A549 (cell line): ENCODE data around the gene TLR2. TPM values are rescaled to one million over a fixed set of nuclear protein-coding genes. Genes with fewer than 3 reads are reported as not detected.

Experiments used
- ATAC-seq, 2 experiments: fragments of 200-7000 bp in 1 of 2; fragments of >200 bp in 1 of 2; cut with Nextera tagmentation in 1 of 2; cut with Tn5 transposase in 1 of 2; 3 replicates each; pipeline versions ENCODE4 v1.8.0 to v1.9.1; 2018 to 2020; ENCODE audit warnings: mild to moderate bottlenecking in 1 of 2, moderate library complexity in 1 of 2
- CTCF ChIA-PET: fragments of 300-600 bp; sonication (Branson Sonifier 250); formaldehyde crosslinking; extraction: SDS; loops from one replicate; lab custom pipeline; 2021; ENCODE audit warnings: antibody characterized with exemption, inconsistent platforms; lab: Yijun Ruan, JAX
- POLR2A ChIA-PET: fragments of 350-600 bp; formaldehyde crosslinking; extraction: SDS; loops from one replicate; lab custom pipeline; 2021; ENCODE audit warnings: antibody characterized with exemption, inconsistent platforms; lab: Yijun Ruan, JAX
- DNase-seq, 2 experiments: peaks; one replicate each; pipeline versions ENCODE4 v3.0.0 to v3.0.0-alpha.2; 2011 to 2016; ENCODE audit warnings: low read depth in 1 of 2, low spot score in 1 of 2
- FAIRE-seq: peaks from 2 replicates; lab custom pipeline; 2011; peaks lifted over from hg19 to GRCh38; lab: Jason Lieb, UNC
- H3K27ac ChIP-seq, 2 experiments: fragments of >200 bp; sonication (Bioruptor Twin); formaldehyde crosslinking; 3 replicates each; pipeline ENCODE4 v1.5.1; 2016 to 2017
- H3K4me1 ChIP-seq: fragments of >200 bp; sonication (Bioruptor Twin); formaldehyde crosslinking; 3 replicates; pipeline ENCODE4 v1.6.1; 2016
- H3K4me2 ChIP-seq: fragments of >200 bp; sonication (Bioruptor Twin); formaldehyde crosslinking; 3 replicates; pipeline ENCODE4 v1.6.1; 2016
- H3K4me3 ChIP-seq: fragments of >200 bp; sonication (Bioruptor Twin); formaldehyde crosslinking; 3 replicates; pipeline ENCODE4 v1.5.1; 2016
- H3K9me3 ChIP-seq: fragments of >200 bp; sonication (Bioruptor Twin); formaldehyde crosslinking; 3 replicates; pipeline ENCODE4 v1.6.1; 2016
- BHLHE40 ChIP-seq: IDR thresholded peaks from 2 replicates; pipeline ENCODE4 v1.6.1; 2012; ENCODE audit warnings: low read depth, low read length, inconsistent platforms
- CBX8 ChIP-seq: fragments of 200-600 bp; sonication (generic); IDR thresholded peaks from 2 replicates; pipeline ENCODE4 v1.6.1; 2016
- CEBPB ChIP-seq, 2 experiments: fragments of >200 bp in 1 of 2; sonication (Bioruptor Twin) in 1 of 2; formaldehyde crosslinking in 1 of 2; IDR thresholded peaks; 2 replicates each; pipeline ENCODE4 v1.6.1; 2012 to 2016
- CHD4 ChIP-seq: fragments of 200-600 bp; sonication (generic); IDR thresholded peaks from 2 replicates; pipeline ENCODE4 v1.6.1; 2016; ENCODE audit warnings: antibody characterized with exemption, mild to moderate bottlenecking, borderline replicate concordance
- EP300 ChIP-seq, 2 experiments: fragments of >200 bp; sonication (Bioruptor Twin); formaldehyde crosslinking; IDR thresholded peaks; 2 replicates in 1 of 2; 3 replicates in 1 of 2; pipeline ENCODE4 v1.6.1; 2016 to 2017
- HES2 ChIP-seq: fragments of >200 bp; sonication (Bioruptor Twin); formaldehyde crosslinking; IDR thresholded peaks from 2 replicates; pipeline ENCODE4 v1.6.1; 2016
- HOXB5 ChIP-seq: fragments of 250-450 bp; sonication (Bioruptor Pico); IDR thresholded peaks from 2 replicates; pipeline ENCODE4 v1.5.0; 2020; ENCODE audit warnings: mild to moderate bottlenecking, moderate library complexity
- JUNB ChIP-seq: fragments of >200 bp; sonication (Bioruptor Twin); formaldehyde crosslinking; IDR thresholded peaks from 2 replicates; pipeline ENCODE4 v1.6.1; 2016
- KDM1A ChIP-seq: fragments of 200-600 bp; sonication (generic); IDR thresholded peaks from 2 replicates; pipeline ENCODE4 v1.6.1; 2016; ENCODE audit warnings: low read depth, mild to moderate bottlenecking
- KDM5A ChIP-seq: fragments of 200-600 bp; sonication (generic); IDR thresholded peaks from 2 replicates; pipeline ENCODE4 v1.6.1; 2016; ENCODE audit warnings: antibody characterized with exemption, mild to moderate bottlenecking
- MAFK ChIP-seq: fragments of 450-650 bp; IDR thresholded peaks from 2 replicates; pipeline ENCODE4 v1.6.1; 2014; ENCODE audit not compliant: partially characterized antibody
- MAZ ChIP-seq: fragments of 150-350 bp; IDR thresholded peaks from 2 replicates; pipeline ENCODE4 v1.6.1; 2014; ENCODE audit warnings: antibody characterized with exemption, low read depth, low read length, borderline replicate concordance
- NFE2L2 ChIP-seq: fragments of 150-350 bp; conservative IDR thresholded peaks from 2 replicates; pipeline ENCODE4 v1.6.1; 2014; ENCODE audit warnings: low read length
- NPAS2 ChIP-seq: fragments of 250-450 bp; sonication (Bioruptor Pico); IDR thresholded peaks from 2 replicates; pipeline ENCODE4 v1.8.0; 2022; ENCODE audit warnings: mild to moderate bottlenecking, moderate library complexity, borderline replicate concordance
- POLR2AphosphoS2 ChIP-seq: conservative IDR thresholded peaks from 2 replicates; pipeline ENCODE4 v1.6.1; 2012; ENCODE audit warnings: low read length, improper control_type of control experiment, inconsistent platforms
- RAD21 ChIP-seq, 2 experiments: fragments of >200 bp in 1 of 2; sonication (Bioruptor Twin) in 1 of 2; formaldehyde crosslinking in 1 of 2; IDR thresholded peaks in 1 of 2; conservative IDR thresholded peaks in 1 of 2; 2 replicates in 1 of 2; 3 replicates in 1 of 2; pipeline ENCODE4 v1.6.1; 2012 to 2018; ENCODE audit warnings: inconsistent platforms in 1 of 2
- RCOR1 ChIP-seq: fragments of 150-350 bp; IDR thresholded peaks from 2 replicates; pipeline ENCODE4 v1.6.1; 2014; ENCODE audit warnings: antibody characterized with exemption, low read length, low read depth
- SMC3 ChIP-seq: fragments of >200 bp; sonication (Bioruptor Twin); formaldehyde crosslinking; IDR thresholded peaks from 3 replicates; pipeline ENCODE4 v1.6.1; 2018; ENCODE audit warnings: inconsistent platforms
- TFCP2L1 ChIP-seq: fragments of 250-450 bp; sonication (Bioruptor Pico); IDR thresholded peaks from 2 replicates; pipeline ENCODE4 v1.5.0; 2021; ENCODE audit warnings: mild to moderate bottlenecking
- ZNF302 ChIP-seq: fragments of 250-450 bp; sonication (Bioruptor Pico); IDR thresholded peaks from 2 replicates; pipeline ENCODE4 v1.9.0; 2021; ENCODE audit warnings: inconsistent platforms, mild to moderate bottlenecking, moderate library complexity
- ZSCAN20 ChIP-seq: fragments of 250-450 bp; sonication (Bioruptor Pico); IDR thresholded peaks from 2 replicates; pipeline ENCODE4 v1.8.0; 2022; ENCODE audit warnings: mild to moderate bottlenecking, moderate library complexity
- WGBS: methylation state at CpG from one replicate; pipeline ENCODE4 v1.1.6; 2017; ENCODE audit errors: missing lambda C conversion rate; 5-methylcytosine and 5-hydroxymethylcytosine counted together
- polyA plus RNA-seq, 4 experiments: library from polyadenylated mRNA; depleted of rRNA in 3 of 4; stranded (reverse); fragments of >200 nt; fragmentation: RNase III in 1 of 4; extraction: RNeasy Plus Mini Kit Qiagen cat#74134 plus additional on column Dnase treatment in 1 of 4; gene quantifications; 2 replicates in 3 of 4; 3 replicates in 1 of 4; pipeline ENCODE4 v1.2.3, GENCODE V29; 2011 to 2017
- TF ChIP-seq, protein P1 (sequence below): IDR thresholded peaks from 2 replicates; pipeline ENCODE4 v1.6.1; 2012
- TF ChIP-seq, protein P2 (sequence below): IDR thresholded peaks from 2 replicates; pipeline ENCODE4 v1.6.1; 2012; ENCODE audit warnings: low read depth, borderline replicate concordance
- TF ChIP-seq, protein P3 (sequence below): IDR thresholded peaks from 2 replicates; pipeline ENCODE4 v1.6.1; 2012
- TF ChIP-seq, protein P4 (sequence below): fragments of 200-600 bp; sonication (generic); IDR thresholded peaks from 2 replicates; pipeline ENCODE4 v1.6.1; 2016; ENCODE audit warnings: antibody characterized with exemption, mild to moderate bottlenecking, moderate library complexity

TLR2 gene
- polyA plus RNA-seq, 2 of the 4 experiments (the other 2 are of a cell fraction) = 0.14 TPM; not detected in 1

DNA sequence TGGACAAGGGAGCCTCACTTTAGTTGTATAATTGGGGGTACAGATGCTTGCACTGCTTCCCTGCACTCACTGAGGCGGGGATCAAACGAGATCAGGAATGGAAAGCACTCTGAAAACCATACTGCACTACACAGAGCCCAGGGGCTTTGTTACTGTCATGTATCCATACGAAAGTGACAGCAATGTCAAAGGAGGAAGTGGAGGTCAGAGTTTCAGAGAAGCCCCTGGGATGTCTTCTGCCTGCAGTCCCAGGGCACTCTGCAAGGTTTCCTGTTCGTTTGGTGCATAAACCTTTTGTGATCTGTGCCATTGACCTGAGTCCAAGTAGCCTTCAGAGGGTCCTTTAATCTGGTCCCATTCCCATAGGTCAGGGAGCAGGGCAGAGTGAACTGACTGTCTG lies 44.6 kb downstream of the TLR2 start:
- no peak for TF ChIP-seq RCOR1
- no peak for TF ChIP-seq MAZ
- no peak for TF ChIP-seq ZNF302 (CRISPR knock-in tag)
- ATAC-seq (no peak), DNase-seq (no peak), FAIRE-seq (no peak)
- no peak overlapping the region for H3K4me3 ChIP-seq
- 21% methylated on average over 3 of the region's 4 CpGs for WGBS
- H3K9me3 ChIP-seq = no peaks in the 10 kb centered on the region
- H3K4me1 ChIP-seq = no peaks in the 10 kb centered on the region
- ChIA-PET POLR2A (no interaction called here), CTCF (interaction anchor here (1.0 to 1.5 kb wide), 4 partner anchors 13 to 85 kb away, joined by 3 to 4 read pairs (median 4); no protein-coding TSS in a partner anchor)
- no peak overlapping the region for H3K4me2 ChIP-seq
- H3K27ac ChIP-seq = no peak overlapping the region

DNA sequence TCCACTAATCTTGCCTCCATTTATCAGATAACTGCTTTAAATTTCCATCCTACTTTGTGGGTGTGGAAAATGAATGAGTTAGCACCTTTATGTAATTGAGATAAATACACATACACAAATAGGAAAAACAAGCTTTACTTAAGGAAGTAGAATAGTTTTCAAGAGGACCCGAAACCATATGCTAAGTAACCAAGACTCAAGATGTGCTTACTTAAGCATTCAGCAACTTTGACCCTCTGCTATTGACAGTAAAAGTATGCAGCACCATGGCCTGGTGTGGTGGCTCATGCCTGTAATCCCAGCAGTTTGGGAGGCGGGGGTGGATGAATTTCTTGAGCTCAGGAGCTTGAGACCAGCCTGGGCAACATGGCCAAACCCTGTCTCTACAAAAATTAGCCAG lies 45.8 kb downstream of the TLR2 start:
- no peak overlapping the region for H3K4me3 ChIP-seq
- ChIA-PET POLR2A (no interaction called here), CTCF (interaction anchor here (1.3 kb wide), 1 partner anchor 15 kb away, joined by 3 read pairs; no protein-coding TSS in a partner anchor)
- no peaks in the 10 kb centered on the region for H3K4me1 ChIP-seq
- H3K9me3 ChIP-seq = no peaks in the 10 kb centered on the region
- 30% methylated on average over 2 of the region's 2 CpGs for WGBS
- TF ChIP-seq, protein P1, sequence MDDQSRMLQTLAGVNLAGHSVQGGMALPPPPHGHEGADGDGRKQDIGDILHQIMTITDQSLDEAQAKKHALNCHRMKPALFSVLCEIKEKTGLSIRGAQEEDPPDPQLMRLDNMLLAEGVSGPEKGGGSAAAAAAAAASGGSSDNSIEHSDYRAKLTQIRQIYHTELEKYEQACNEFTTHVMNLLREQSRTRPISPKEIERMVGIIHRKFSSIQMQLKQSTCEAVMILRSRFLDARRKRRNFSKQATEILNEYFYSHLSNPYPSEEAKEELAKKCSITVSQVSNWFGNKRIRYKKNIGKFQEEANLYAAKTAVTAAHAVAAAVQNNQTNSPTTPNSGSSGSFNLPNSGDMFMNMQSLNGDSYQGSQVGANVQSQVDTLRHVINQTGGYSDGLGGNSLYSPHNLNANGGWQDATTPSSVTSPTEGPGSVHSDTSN = no peak
- TF ChIP-seq EP300 (IDR thresholded peaks at IDR 0.05) (no peak), CHD4 (no peak), BHLHE40 (no peak), CEBPB (IDR thresholded peaks at IDR 0.05) (no peak), TFCP2L1 (no peak), NFE2L2 (no peak), MAFK (no peak), KDM1A (no peak), JUNB (no peak), POLR2AphosphoS2 (no peak), RAD21 (conservative IDR thresholded peaks at IDR 0.05 in 1 of 2, IDR thresholded peaks at IDR 0.05 in 1 of 2) (no peak), SMC3 (no peak), CBX8 (no peak)
- TF ChIP-seq, protein P2, sequence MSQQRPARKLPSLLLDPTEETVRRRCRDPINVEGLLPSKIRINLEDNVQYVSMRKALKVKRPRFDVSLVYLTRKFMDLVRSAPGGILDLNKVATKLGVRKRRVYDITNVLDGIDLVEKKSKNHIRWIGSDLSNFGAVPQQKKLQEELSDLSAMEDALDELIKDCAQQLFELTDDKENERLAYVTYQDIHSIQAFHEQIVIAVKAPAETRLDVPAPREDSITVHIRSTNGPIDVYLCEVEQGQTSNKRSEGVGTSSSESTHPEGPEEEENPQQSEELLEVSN = no peak
- TF ChIP-seq, protein P3, sequence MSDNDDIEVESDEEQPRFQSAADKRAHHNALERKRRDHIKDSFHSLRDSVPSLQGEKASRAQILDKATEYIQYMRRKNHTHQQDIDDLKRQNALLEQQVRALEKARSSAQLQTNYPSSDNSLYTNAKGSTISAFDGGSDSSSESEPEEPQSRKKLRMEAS = no peak
- H3K27ac ChIP-seq = no peak overlapping the region
- FAIRE-seq (no peak), ATAC-seq (no peak), DNase-seq (no peak)
- no peak overlapping the region for H3K4me2 ChIP-seq

DNA sequence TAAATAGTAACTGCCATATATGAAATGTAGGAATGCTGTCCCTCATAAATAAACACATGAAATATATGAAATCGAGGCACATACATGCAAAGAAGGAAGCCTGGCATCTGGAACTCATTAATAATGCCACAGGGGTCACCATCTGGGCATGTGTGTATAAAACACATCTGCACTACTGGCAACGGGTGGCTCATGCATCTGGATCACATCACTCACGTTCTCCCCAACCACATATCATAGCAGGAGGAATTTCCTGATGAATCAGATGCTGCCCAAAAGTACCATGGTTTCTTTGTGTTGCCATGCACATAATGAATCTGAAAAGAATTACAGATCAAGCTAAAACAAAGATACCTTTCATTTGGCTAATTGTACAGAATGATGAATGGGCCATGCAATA lies 47.2 kb downstream of the TLR2 start:
- DNase-seq (no peak), ATAC-seq (no peak), FAIRE-seq (no peak)
- H3K9me3 ChIP-seq = no peaks in the 10 kb centered on the region
- ChIA-PET POLR2A (no interaction called here), CTCF (no interaction called here)
- no peaks in the 10 kb centered on the region for H3K4me1 ChIP-seq
- TF ChIP-seq, protein P4, sequence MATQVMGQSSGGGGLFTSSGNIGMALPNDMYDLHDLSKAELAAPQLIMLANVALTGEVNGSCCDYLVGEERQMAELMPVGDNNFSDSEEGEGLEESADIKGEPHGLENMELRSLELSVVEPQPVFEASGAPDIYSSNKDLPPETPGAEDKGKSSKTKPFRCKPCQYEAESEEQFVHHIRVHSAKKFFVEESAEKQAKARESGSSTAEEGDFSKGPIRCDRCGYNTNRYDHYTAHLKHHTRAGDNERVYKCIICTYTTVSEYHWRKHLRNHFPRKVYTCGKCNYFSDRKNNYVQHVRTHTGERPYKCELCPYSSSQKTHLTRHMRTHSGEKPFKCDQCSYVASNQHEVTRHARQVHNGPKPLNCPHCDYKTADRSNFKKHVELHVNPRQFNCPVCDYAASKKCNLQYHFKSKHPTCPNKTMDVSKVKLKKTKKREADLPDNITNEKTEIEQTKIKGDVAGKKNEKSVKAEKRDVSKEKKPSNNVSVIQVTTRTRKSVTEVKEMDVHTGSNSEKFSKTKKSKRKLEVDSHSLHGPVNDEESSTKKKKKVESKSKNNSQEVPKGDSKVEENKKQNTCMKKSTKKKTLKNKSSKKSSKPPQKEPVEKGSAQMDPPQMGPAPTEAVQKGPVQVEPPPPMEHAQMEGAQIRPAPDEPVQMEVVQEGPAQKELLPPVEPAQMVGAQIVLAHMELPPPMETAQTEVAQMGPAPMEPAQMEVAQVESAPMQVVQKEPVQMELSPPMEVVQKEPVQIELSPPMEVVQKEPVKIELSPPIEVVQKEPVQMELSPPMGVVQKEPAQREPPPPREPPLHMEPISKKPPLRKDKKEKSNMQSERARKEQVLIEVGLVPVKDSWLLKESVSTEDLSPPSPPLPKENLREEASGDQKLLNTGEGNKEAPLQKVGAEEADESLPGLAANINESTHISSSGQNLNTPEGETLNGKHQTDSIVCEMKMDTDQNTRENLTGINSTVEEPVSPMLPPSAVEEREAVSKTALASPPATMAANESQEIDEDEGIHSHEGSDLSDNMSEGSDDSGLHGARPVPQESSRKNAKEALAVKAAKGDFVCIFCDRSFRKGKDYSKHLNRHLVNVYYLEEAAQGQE = no peak
- TF ChIP-seq CBX8 (no peak), POLR2AphosphoS2 (no peak), HES2 (no peak), NFE2L2 (no peak), HOXB5 (no peak), MAZ (no peak), NPAS2 (CRISPR knock-in tag) (no peak), JUNB (no peak), KDM5A (no peak), ZSCAN20 (CRISPR knock-in tag) (no peak)
- TF ChIP-seq, protein P2 = no peak
- H3K27ac ChIP-seq = no peak overlapping the region
- 4% methylated on average over 3 of the region's 3 CpGs for WGBS
- H3K4me3 ChIP-seq = no peak overlapping the region
- H3K4me2 ChIP-seq = no peak overlapping the region
